NCI-H2107 treated with DMSO at 0.1 percent for 48 hours (cell line): ENCODE results near the gene GGA2.
"Not testable (repeated sequence)": the region's sequence is repeated elsewhere in the genome, so short reads cannot be mapped to it uniquely, and the experiment has no call there.

Source experiments
- DNase-seq: peaks from one replicate; lab custom pipeline; 2025; ENCODE audit not compliant: unreplicated experiment; lab: John Stamatoyannopoulos, UW

The GGA2 gene

GRCh38 chr16:23478566-23478965 is 31.7 kb downstream of the GGA2 start:
- no peak for DNase-seq

GRCh38 chr16:23476289-23476688 is 34.0 kb downstream of the GGA2 start:
- DNase-seq = no peak

GRCh38 chr16:23469814-23470213 is 40.5 kb downstream of the GGA2 start:
- DNase-seq = peak; percentile 52

GRCh38 chr16:23466162-23466885 is 44.0 kb downstream of the GGA2 start:
- DNase-seq = no peak

GRCh38 chr16:23465179-23465578 is 45.1 kb downstream of the GGA2 start:
- no peak for DNase-seq

GRCh38 chr16:23464196-23464595 is 46.1 kb downstream of the GGA2 start:
- no peak for DNase-seq

GRCh38 chr16:23462994-23463393 is 47.3 kb downstream of the GGA2 start:
- peak; percentile 17 for DNase-seq

- no peak for DNase-seq
These were observed 56.8 kb downstream of the GGA2 start for GRCh38 chr16:23453338-23454052.

GRCh38 chr16:23452572-23453337 is 57.5 kb downstream of the GGA2 start, which contains the start of gene COG7:
Gene COG7 (minus strand): TSS chr16:23453189. CDS start chr16:23452994, 195 bp downstream.
- DNase-seq = peak; percentile 46

- no peak for DNase-seq
These were observed 58.1 kb downstream of the GGA2 start for GRCh38 chr16:23452221-23452571.

GRCh38 chr16:23448392-23448791 is 61.9 kb downstream of the GGA2 start:
- DNase-seq = no peak

- DNase-seq = not testable (repeated sequence)
These were observed 72.8 kb downstream of the GGA2 start for GRCh38 chr16:23437542-23437941.

- no peak for DNase-seq
These were observed 73.3 kb downstream of the GGA2 start for GRCh38 chr16:23436951-23437350.

GRCh38 chr16:23435500-23435899 is 74.8 kb downstream of the GGA2 start:
- DNase-seq = peak; percentile 53

GRCh38 chr16:23434380-23434779 is 75.9 kb downstream of the GGA2 start:
- DNase-seq = peak; percentile 80

GRCh38 chr16:23433261-23433920 is 76.9 kb downstream of the GGA2 start:
- no peak for DNase-seq

- DNase-seq = no peak
These were observed 77.8 kb downstream of the GGA2 start for GRCh38 chr16:23432176-23433128.

- DNase-seq = no peak
These were observed 81.9 kb downstream of the GGA2 start for GRCh38 chr16:23428351-23428750.

GRCh38 chr16:23424292-23424958 is 85.9 kb downstream of the GGA2 start:
- no peak for DNase-seq
